NCI-H2196 (cell line): Measurements from ENCODE around the gene TRDMT1.

Source experiments
- DNase-seq: peaks from one replicate; lab custom pipeline; 2025; ENCODE audit not compliant: unreplicated experiment; lab: John Stamatoyannopoulos, UW

Gene TRDMT1

GRCh38 chr10:17109475-17110207 is 91.8 kb downstream of the TRDMT1 start:
- DNase-seq = no peak

- DNase-seq = no peak
Measured at GRCh38 chr10:17109046-17109445, 92.4 kb downstream of the TRDMT1 start.

GRCh38 chr10:17106991-17107390 is 94.5 kb downstream of the TRDMT1 start:
- DNase-seq = no peak

- DNase-seq = no peak
Measured at GRCh38 chr10:17101910-17102266, 99.6 kb downstream of the TRDMT1 start.

- no peak for DNase-seq
Measured at GRCh38 chr10:17101257-17101909, 100.1 kb downstream of the TRDMT1 start.

- DNase-seq = no peak
Measured at GRCh38 chr10:17100586-17100985, 100.9 kb downstream of the TRDMT1 start.

GRCh38 chr10:17098012-17098411 is 103.5 kb downstream of the TRDMT1 start:
- no peak for DNase-seq
